SK-N-SH (cell line): ENCODE data around the gene TFAP2E. TPM values are rescaled to one million over a fixed set of nuclear protein-coding genes. Genes with fewer than 3 reads are reported as not detected.

Experiments
- CHD2 ChIP-seq: fragments of 150-350 bp; IDR thresholded peaks from 2 replicates; pipeline ENCODE4 v1.6.1; 2018; ENCODE audit warnings: low read length; ENCODE audit not compliant: partially characterized antibody
- ELF1 ChIP-seq: IDR thresholded peaks from 2 replicates; pipeline ENCODE4 v1.4.0; 2012
- EZH2phosphoT487 ChIP-seq: fragments of 200-600 bp; sonication (generic); IDR thresholded peaks from 2 replicates; pipeline ENCODE4 v1.6.1; 2017; ENCODE audit warnings: low read depth, mixed run types, mild to moderate bottlenecking, antibody characterized with exemption, moderate library complexity, borderline replicate concordance
- GABPA ChIP-seq: IDR thresholded peaks from 2 replicates; pipeline ENCODE4 v1.4.0; 2012; ENCODE audit warnings: low read depth, mild to moderate bottlenecking
- JUND ChIP-seq: IDR thresholded peaks from 2 replicates; pipeline ENCODE4 v1.4.0; 2012
- MXI1 ChIP-seq: IDR thresholded peaks from 2 replicates; pipeline ENCODE4 v1.6.1; 2012; ENCODE audit warnings: mild to moderate bottlenecking, low read depth, low read length, improper control_type of control experiment
- NFIC ChIP-seq: IDR thresholded peaks from 2 replicates; pipeline ENCODE4 v1.4.0; 2012; ENCODE audit warnings: borderline replicate concordance
- POLR2AphosphoS5 ChIP-seq: IDR thresholded peaks from 2 replicates; pipeline ENCODE4 v1.6.1; 2012; ENCODE audit warnings: low read depth, low read length
- RAD21 ChIP-seq: IDR thresholded peaks from 2 replicates; pipeline ENCODE4 v1.6.1; 2012; ENCODE audit warnings: mild to moderate bottlenecking, low read length
- RCOR1 ChIP-seq: fragments of 150-350 bp; IDR thresholded peaks from 2 replicates; pipeline ENCODE4 v1.6.1; 2017; ENCODE audit warnings: antibody characterized with exemption, low read length
- RFX5 ChIP-seq: IDR thresholded peaks from 2 replicates; pipeline ENCODE4 v1.6.1; 2012; ENCODE audit warnings: mild to moderate bottlenecking, improper control_type of control experiment, low read length
- RXRA ChIP-seq: IDR thresholded peaks from 2 replicates; pipeline ENCODE4 v1.4.0; 2012; ENCODE audit warnings: low read depth, mild to moderate bottlenecking, borderline replicate concordance
- SIN3A ChIP-seq: IDR thresholded peaks from 2 replicates; pipeline ENCODE4 v1.6.1; 2012; ENCODE audit warnings: low read depth, mild to moderate bottlenecking, low read length, moderate library complexity, borderline replicate concordance
- SMC3 ChIP-seq: IDR thresholded peaks from 2 replicates; pipeline ENCODE4 v1.6.1; 2012; ENCODE audit warnings: low read depth, low read length, improper control_type of control experiment
- TAF1 ChIP-seq: IDR thresholded peaks from 2 replicates; pipeline ENCODE4 v1.6.1; 2012; ENCODE audit warnings: low read depth, mild to moderate bottlenecking, low read length, moderate library complexity, borderline replicate concordance
- TCF12 ChIP-seq: IDR thresholded peaks from 2 replicates; pipeline ENCODE4 v1.4.0; 2012
- YY1 ChIP-seq: IDR thresholded peaks from 2 replicates; pipeline ENCODE4 v1.4.0; 2012; ENCODE audit warnings: low read depth, mild to moderate bottlenecking
- polyA plus RNA-seq, 3 experiments: library from polyadenylated mRNA; depleted of rRNA; stranded (reverse); fragments of >200 nt; gene quantifications; 2 replicates each; pipeline ENCODE4 v1.2.3, GENCODE V29; 2012
- TF ChIP-seq, protein P1 (sequence below): IDR thresholded peaks from 2 replicates; pipeline ENCODE4 v1.4.0; 2012; ENCODE audit warnings: low read depth, borderline replicate concordance
- TF ChIP-seq, protein P2 (sequence below): IDR thresholded peaks from 2 replicates; pipeline ENCODE4; 2012
- TF ChIP-seq, protein P3 (sequence below): IDR thresholded peaks from 2 replicates; pipeline ENCODE4 v1.4.0; 2012; ENCODE audit warnings: low read depth
- TF ChIP-seq, protein P4 (sequence below): fragments of 150-350 bp; IDR thresholded peaks from 2 replicates; pipeline ENCODE4 v1.6.1; 2017; ENCODE audit warnings: antibody characterized with exemption, low read length, low read depth, borderline replicate concordance
- TF ChIP-seq, protein P5 (sequence below): IDR thresholded peaks from 2 replicates; pipeline ENCODE4 v1.4.0; 2012; ENCODE audit warnings: low read depth, borderline replicate concordance
- TF ChIP-seq, protein P6 (sequence below): fragments of 200-600 bp; sonication (generic); IDR thresholded peaks from 2 replicates; pipeline ENCODE4 v1.6.1; 2017; ENCODE audit warnings: antibody characterized with exemption, mild to moderate bottlenecking, moderate library complexity

The TFAP2E gene
- polyA plus RNA-seq, 1 of the 3 experiments (the other 2 are of a cell fraction), result 0.59 TPM

DNA sequence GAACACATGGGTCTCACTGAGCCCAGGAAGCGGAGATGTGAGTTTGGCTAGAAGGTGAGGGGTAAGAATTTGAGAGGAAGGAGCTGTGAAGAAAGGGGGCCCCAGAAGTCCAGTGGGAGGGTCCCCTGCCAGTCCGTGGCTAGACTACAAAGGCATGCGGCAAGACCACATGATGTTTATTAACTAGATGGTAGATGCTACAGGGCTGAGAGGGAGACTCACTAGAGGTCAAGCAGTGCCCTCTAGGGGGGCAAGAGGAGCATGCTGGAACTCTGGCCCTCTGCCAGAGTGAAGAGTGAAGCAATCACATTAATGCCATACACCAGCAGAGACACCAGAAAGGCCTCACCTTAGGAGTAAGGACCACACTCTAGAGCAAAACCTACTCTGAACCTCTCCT lies 28.1 kb upstream of the TFAP2E start (continued):
- TF ChIP-seq, protein P1, sequence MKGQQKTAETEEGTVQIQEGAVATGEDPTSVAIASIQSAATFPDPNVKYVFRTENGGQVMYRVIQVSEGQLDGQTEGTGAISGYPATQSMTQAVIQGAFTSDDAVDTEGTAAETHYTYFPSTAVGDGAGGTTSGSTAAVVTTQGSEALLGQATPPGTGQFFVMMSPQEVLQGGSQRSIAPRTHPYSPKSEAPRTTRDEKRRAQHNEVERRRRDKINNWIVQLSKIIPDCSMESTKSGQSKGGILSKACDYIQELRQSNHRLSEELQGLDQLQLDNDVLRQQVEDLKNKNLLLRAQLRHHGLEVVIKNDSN, result no peak
- TF ChIP-seq RXRA, result no peak
- TF ChIP-seq GABPA, result no peak
- TF ChIP-seq, protein P2, sequence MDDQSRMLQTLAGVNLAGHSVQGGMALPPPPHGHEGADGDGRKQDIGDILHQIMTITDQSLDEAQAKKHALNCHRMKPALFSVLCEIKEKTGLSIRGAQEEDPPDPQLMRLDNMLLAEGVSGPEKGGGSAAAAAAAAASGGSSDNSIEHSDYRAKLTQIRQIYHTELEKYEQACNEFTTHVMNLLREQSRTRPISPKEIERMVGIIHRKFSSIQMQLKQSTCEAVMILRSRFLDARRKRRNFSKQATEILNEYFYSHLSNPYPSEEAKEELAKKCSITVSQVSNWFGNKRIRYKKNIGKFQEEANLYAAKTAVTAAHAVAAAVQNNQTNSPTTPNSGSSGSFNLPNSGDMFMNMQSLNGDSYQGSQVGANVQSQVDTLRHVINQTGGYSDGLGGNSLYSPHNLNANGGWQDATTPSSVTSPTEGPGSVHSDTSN, result no peak
- no peak for TF ChIP-seq CHD2
- TF ChIP-seq, protein P3, sequence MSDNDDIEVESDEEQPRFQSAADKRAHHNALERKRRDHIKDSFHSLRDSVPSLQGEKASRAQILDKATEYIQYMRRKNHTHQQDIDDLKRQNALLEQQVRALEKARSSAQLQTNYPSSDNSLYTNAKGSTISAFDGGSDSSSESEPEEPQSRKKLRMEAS, result no peak
- no peak for TF ChIP-seq JUND
- TF ChIP-seq TAF1, result no peak
- TF ChIP-seq NFIC, result peak; percentile 60
- no peak for TF ChIP-seq EZH2phosphoT487
- TF ChIP-seq, protein P4, sequence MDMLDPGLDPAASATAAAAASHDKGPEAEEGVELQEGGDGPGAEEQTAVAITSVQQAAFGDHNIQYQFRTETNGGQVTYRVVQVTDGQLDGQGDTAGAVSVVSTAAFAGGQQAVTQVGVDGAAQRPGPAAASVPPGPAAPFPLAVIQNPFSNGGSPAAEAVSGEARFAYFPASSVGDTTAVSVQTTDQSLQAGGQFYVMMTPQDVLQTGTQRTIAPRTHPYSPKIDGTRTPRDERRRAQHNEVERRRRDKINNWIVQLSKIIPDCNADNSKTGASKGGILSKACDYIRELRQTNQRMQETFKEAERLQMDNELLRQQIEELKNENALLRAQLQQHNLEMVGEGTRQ, result no peak
- TF ChIP-seq ELF1, result no peak
- TF ChIP-seq SIN3A, result no peak
- TF ChIP-seq POLR2AphosphoS5, result no peak
- TF ChIP-seq RFX5, result no peak
- no peak for TF ChIP-seq YY1
- TF ChIP-seq, protein P5, sequence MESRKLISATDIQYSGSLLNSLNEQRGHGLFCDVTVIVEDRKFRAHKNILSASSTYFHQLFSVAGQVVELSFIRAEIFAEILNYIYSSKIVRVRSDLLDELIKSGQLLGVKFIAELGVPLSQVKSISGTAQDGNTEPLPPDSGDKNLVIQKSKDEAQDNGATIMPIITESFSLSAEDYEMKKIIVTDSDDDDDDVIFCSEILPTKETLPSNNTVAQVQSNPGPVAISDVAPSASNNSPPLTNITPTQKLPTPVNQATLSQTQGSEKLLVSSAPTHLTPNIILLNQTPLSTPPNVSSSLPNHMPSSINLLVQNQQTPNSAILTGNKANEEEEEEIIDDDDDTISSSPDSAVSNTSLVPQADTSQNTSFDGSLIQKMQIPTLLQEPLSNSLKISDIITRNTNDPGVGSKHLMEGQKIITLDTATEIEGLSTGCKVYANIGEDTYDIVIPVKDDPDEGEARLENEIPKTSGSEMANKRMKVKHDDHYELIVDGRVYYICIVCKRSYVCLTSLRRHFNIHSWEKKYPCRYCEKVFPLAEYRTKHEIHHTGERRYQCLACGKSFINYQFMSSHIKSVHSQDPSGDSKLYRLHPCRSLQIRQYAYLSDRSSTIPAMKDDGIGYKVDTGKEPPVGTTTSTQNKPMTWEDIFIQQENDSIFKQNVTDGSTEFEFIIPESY, result no peak
- TF ChIP-seq SMC3, result peak; percentile 35; the same call in 1 of the 2 replicates
- no peak for TF ChIP-seq TCF12
- TF ChIP-seq RCOR1, result no peak
- TF ChIP-seq, protein P6, sequence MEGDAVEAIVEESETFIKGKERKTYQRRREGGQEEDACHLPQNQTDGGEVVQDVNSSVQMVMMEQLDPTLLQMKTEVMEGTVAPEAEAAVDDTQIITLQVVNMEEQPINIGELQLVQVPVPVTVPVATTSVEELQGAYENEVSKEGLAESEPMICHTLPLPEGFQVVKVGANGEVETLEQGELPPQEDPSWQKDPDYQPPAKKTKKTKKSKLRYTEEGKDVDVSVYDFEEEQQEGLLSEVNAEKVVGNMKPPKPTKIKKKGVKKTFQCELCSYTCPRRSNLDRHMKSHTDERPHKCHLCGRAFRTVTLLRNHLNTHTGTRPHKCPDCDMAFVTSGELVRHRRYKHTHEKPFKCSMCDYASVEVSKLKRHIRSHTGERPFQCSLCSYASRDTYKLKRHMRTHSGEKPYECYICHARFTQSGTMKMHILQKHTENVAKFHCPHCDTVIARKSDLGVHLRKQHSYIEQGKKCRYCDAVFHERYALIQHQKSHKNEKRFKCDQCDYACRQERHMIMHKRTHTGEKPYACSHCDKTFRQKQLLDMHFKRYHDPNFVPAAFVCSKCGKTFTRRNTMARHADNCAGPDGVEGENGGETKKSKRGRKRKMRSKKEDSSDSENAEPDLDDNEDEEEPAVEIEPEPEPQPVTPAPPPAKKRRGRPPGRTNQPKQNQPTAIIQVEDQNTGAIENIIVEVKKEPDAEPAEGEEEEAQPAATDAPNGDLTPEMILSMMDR, result peak; percentile 52
- TF ChIP-seq MXI1, result 0 out of 2 replicates have a peak, but pooled peaks have one; percentile 31
- peak; percentile 72 for TF ChIP-seq RAD21
